Activated gamma-delta T cell treated with anti-CD3 and anti-CD28 coated beads, Interleukin-2, amount 50 U/mL, for 16 hours (primary cell): ENCODE data around the gene CELF4.

Source experiments
- DNase-seq: peaks from one replicate; pipeline ENCODE4 v3.0.0-alpha.2; 2020; ENCODE audit warnings: low read depth

CELF4 gene

GRCh38 chr18:37222999-37223378 lies 342.6 kb downstream of the CELF4 start:
- no peak for DNase-seq

GRCh38 chr18:37222354-37222998 lies 343.1 kb downstream of the CELF4 start:
- DNase-seq: no peak

DNA sequence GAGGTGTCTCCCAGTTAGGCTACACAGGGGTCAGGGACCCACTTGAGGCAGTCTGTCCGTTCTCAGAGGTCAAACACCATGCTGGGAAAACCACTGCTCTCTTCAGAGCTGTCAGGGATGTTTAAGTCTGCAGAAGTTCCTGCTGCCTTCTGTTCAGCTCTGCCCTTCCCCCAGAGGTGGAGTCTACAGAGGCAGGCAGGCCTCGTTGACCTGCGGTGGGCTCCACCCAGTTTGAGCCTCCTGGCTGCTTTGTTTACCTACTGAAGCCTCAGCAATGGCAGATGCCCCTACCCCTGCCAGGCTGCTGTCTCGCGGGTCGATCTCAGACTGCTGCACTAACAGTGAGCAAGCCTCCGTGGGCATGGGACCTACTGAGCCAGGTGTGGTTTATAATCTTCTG lies 346.3 kb downstream of the CELF4 start:
- DNase-seq: no peak

GRCh38 chr18:37218022-37218590 lies 347.5 kb downstream of the CELF4 start:
- no peak for DNase-seq

- DNase-seq: no peak
These were observed 354.8 kb downstream of the CELF4 start for GRCh38 chr18:37210781-37211180.

- DNase-seq: no peak
These were observed 358.3 kb downstream of the CELF4 start for GRCh38 chr18:37207343-37207742.

DNA sequence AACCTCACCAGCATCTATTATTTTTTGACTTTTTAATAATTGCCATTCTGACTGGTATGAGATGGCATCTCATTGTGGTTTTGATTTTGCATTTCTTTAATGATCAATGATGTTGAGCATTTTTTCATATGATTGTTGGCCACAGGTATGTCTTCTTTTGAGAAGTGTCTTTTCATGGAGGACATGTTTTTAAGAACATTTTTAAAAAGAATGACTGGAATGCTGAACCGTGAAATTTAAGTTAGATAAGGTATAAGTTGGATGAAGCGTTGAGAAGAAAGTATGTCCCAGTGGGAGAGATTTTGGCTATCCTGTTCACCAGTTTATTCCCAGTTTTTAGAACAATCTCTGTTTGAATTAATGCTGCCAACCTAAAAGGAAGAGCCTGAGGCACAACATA lies 365.9 kb downstream of the CELF4 start:
- DNase-seq: no peak
